ENCODE results near the gene RNF227.

- TF ChIP-seq CTCF (IDR thresholded peaks at IDR 0.05) (no peak), POLR2A (IDR thresholded peaks at IDR 0.05) (no peak), POLR2AphosphoS5 (IDR thresholded peaks at IDR 0.05) (no peak)
Measured at GRCh38 chr17:7951143-7951792, 35.2 kb upstream of the RNF227 start.

Measured in sigmoid colon (tissue), 4 donors.